Neuronal stem cell (in vitro differentiated cells): ENCODE measurements around the gene TPX2.

ENCODE experiments used
- DNase-seq: peaks from one replicate; pipeline ENCODE4 v3.0.0-alpha.2; 2013; ENCODE audit warnings: low spot score
- H2AFZ ChIP-seq: one replicate; pipeline ENCODE4 v1.6.1; 2013; ENCODE audit warnings: mild to moderate bottlenecking, low read length, inconsistent platforms
- H2AK5ac ChIP-seq: 2 replicates; pipeline ENCODE4 v1.6.1; 2013; ENCODE audit warnings: low read depth, mild to moderate bottlenecking, inconsistent platforms, low read length, moderate library complexity, mixed read lengths
- H2BK120ac ChIP-seq: 2 replicates; pipeline ENCODE4 v1.6.1; 2013; ENCODE audit warnings: low read depth, mild to moderate bottlenecking, inconsistent platforms, low read length, moderate library complexity, mixed read lengths
- H2BK12ac ChIP-seq: one replicate; pipeline ENCODE4 v1.6.1; 2013; ENCODE audit warnings: low read length, inconsistent platforms
- H2BK15ac ChIP-seq: 2 replicates; pipeline ENCODE4 v1.6.1; 2013; ENCODE audit warnings: mild to moderate bottlenecking, low read length, inconsistent platforms, mixed read lengths
- H2BK5ac ChIP-seq: one replicate; pipeline ENCODE4 v1.6.1; 2013; ENCODE audit warnings: inconsistent platforms, mild to moderate bottlenecking, low read length, moderate library complexity
- H3K14ac ChIP-seq: one replicate; pipeline ENCODE4 v1.6.1; 2013; ENCODE audit warnings: low read length, inconsistent platforms
- H3K18ac ChIP-seq: 2 replicates; pipeline ENCODE4 v1.6.1; 2013; ENCODE audit warnings: low read length, inconsistent platforms
- H3K23ac ChIP-seq: 2 replicates; pipeline ENCODE4 v1.6.1; 2013; ENCODE audit warnings: low read depth, mild to moderate bottlenecking, mixed read lengths, low read length, inconsistent platforms; ENCODE audit not compliant: poor library complexity
- H3K27ac ChIP-seq: replicated peaks from 3 replicates; pipeline ENCODE4 v1.5.1; 2013; ENCODE audit warnings: low read length, inconsistent platforms
- H3K27me3 ChIP-seq, 3 experiments: 2 replicates each; pipeline ENCODE4 v1.6.1; 2013; ENCODE audit warnings: low read length in 3 of 3, mild to moderate bottlenecking in 2 of 3, inconsistent platforms in 1 of 3, low read depth in 1 of 3, mixed read lengths in 1 of 3, moderate library complexity in 1 of 3; ENCODE audit not compliant: control insufficient read depth in 3 of 3, insufficient read depth in 3 of 3
- H3K36me3 ChIP-seq, 2 donors: replicated peaks in 1 of 2; 2 replicates each; pipeline ENCODE4 v1.6.1; 2013; ENCODE audit warnings: low read length in 2 of 2; ENCODE audit not compliant: control insufficient read depth in 2 of 2, insufficient read depth in 2 of 2
- H3K4ac ChIP-seq: 2 replicates; pipeline ENCODE4 v1.6.1; 2013; ENCODE audit warnings: inconsistent platforms, mild to moderate bottlenecking, low read length, moderate library complexity
- H3K4me1 ChIP-seq, 2 donors: 1 replicate in 1 of 2; 2 replicates in 1 of 2; pipeline ENCODE4 v1.6.1; 2013; ENCODE audit warnings: low read length in 2 of 2, low read depth in 1 of 2; ENCODE audit not compliant: control insufficient read depth in 2 of 2, insufficient read depth in 1 of 2
- H3K4me2 ChIP-seq: one replicate; pipeline ENCODE4 v1.6.1; 2013; ENCODE audit warnings: mild to moderate bottlenecking, low read length, inconsistent platforms; ENCODE audit not compliant: insufficient read depth, poor library complexity, severe bottlenecking
- H3K4me3 ChIP-seq, 2 donors: 2 replicates each; pipeline ENCODE4 v1.5.1; 2013; ENCODE audit warnings: low read length in 2 of 2, mild to moderate bottlenecking in 2 of 2, inconsistent platforms in 1 of 2, moderate library complexity in 1 of 2
- H3K79me1 ChIP-seq: one replicate; pipeline ENCODE4 v1.6.1; 2013; ENCODE audit warnings: low read depth, mild to moderate bottlenecking, inconsistent platforms, low read length, moderate library complexity
- H3K9ac ChIP-seq: one replicate; pipeline ENCODE4 v1.6.1; 2013; ENCODE audit warnings: mild to moderate bottlenecking, low read depth, low read length, inconsistent platforms; ENCODE audit not compliant: poor library complexity
- H3K9me3 ChIP-seq, 2 donors: replicated peaks in 1 of 2; 2 replicates each; pipeline versions ENCODE3 to v1.6.1; 2013; ENCODE audit warnings: low read length in 2 of 2, mild to moderate bottlenecking in 2 of 2, inconsistent platforms in 1 of 2, low read depth in 1 of 2, mixed read lengths in 1 of 2, moderate library complexity in 1 of 2; ENCODE audit not compliant: control insufficient read depth in 2 of 2, insufficient read depth in 1 of 2
- H4K8ac ChIP-seq: one replicate; pipeline ENCODE4 v1.6.1; 2013; ENCODE audit warnings: low read depth, mild to moderate bottlenecking, inconsistent platforms, low read length, moderate library complexity
- H4K91ac ChIP-seq: one replicate; pipeline ENCODE4 v1.6.1; 2013; ENCODE audit warnings: low read length, low read depth, mild to moderate bottlenecking, inconsistent platforms; ENCODE audit not compliant: poor library complexity
- WGBS, 2 donors: extraction: QIAGEN DNeasy Blood & Tissue Kit; methylation state at CpG; one replicate each; pipeline ENCODE4 v1.1.7; 2013; ENCODE audit warnings: missing lambda C conversion rate in 2 of 2, mixed read lengths in 1 of 2; ENCODE audit not compliant: insufficient read length in 2 of 2, insufficient replicate concordance in 1 of 2; ENCODE audit errors: extremely low coverage in 2 of 2; 5-methylcytosine and 5-hydroxymethylcytosine counted together

The TPX2 gene

DNA sequence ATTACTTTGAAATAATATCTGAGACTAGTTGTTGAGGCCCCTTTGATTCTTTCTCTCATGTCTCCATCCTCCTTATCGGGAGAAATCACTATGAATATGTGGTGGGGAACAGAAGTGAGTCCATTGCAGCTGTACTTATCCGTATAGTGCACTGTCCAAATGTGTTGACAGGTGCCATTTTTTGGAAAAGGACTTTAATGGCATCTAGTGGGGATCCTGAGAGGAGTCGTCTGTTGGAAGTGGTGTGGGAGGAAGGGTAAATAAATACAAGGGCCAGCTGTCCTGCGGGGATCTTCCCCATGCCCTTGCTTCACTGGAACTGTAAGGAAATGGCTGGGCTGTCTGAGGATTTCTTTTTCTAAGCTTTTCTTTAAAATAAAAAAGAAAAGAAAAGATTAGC lies 19.4 kb downstream of the TPX2 start:
- Histone ChIP-seq H3K27ac (no peak overlapping the region), H3K9ac (no peak overlapping the region), H3K14ac (no peak overlapping the region), H2AK5ac (no peak overlapping the region), H2BK5ac (no peak overlapping the region), H3K4me1 (no peaks in the 10 kb centered on the region), H4K91ac (no peak overlapping the region), H3K27me3 (no peaks in the 10 kb centered on the region), H3K4ac (no peak overlapping the region), H3K79me1 (no peaks in the 10 kb centered on the region), H2BK12ac (no peak overlapping the region), H3K9me3 (no peaks in the 10 kb centered on the region), H3K23ac (no peak overlapping the region), H2BK15ac (no peak overlapping the region), H2AFZ (no peak overlapping the region), H4K8ac (no peak overlapping the region), H3K36me3 (peaks cover 11 to 94% of the 10 kb centered on the region in 2 donors), H2BK120ac (no peak overlapping the region), H3K4me2 (no peak overlapping the region), H3K18ac (no peak overlapping the region), H3K4me3 (no peak overlapping the region)
- WGBS, 2 donors = no CpG with 5 or more reads among the region's 4 CpGs
- no peak for DNase-seq

DNA sequence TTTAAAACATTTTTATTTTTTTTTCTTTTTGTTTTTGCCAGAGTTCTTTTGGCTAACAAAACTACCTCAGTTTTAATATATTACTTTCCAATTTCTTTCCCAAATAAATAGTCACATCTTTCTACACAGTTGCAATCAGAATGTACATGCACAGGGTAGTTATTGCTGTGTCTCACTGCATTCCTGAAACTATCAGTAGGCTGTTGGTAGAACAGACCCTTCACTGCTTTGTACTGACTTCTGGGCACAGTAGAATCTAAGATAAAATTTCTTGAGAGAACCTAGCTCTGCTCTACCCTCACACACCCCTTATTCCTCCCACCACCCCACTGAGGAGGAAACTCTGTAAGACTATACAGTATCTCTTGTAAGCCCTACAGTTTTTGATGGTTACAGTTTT lies 19.9 kb downstream of the TPX2 start:
- no peak overlapping the region for H3K14ac ChIP-seq
- no peak overlapping the region for H3K23ac ChIP-seq
- no peak overlapping the region for H3K27ac ChIP-seq
- H3K4me2 ChIP-seq = no peak overlapping the region
- H3K9me3 ChIP-seq = no peaks in the 10 kb centered on the region
- H2BK5ac ChIP-seq = no peak overlapping the region
- H2AFZ ChIP-seq = no peak overlapping the region
- peaks cover 12 to 93% of the 10 kb centered on the region in 2 donors for H3K36me3 ChIP-seq
- no peak overlapping the region for H2BK120ac ChIP-seq
- H4K91ac ChIP-seq = no peak overlapping the region
- no peak overlapping the region for H4K8ac ChIP-seq
- no peaks in the 10 kb centered on the region for H3K79me1 ChIP-seq
- H3K4me3 ChIP-seq = no peak overlapping the region
- H3K4ac ChIP-seq = no peak overlapping the region
- no peaks in the 10 kb centered on the region for H3K27me3 ChIP-seq
- H2BK12ac ChIP-seq = no peak overlapping the region
- H3K18ac ChIP-seq = no peak overlapping the region
- H2BK15ac ChIP-seq = no peak overlapping the region
- H2AK5ac ChIP-seq = no peak overlapping the region
- DNase-seq = no peak
- H3K4me1 ChIP-seq = no peaks in the 10 kb centered on the region
- no peak overlapping the region for H3K9ac ChIP-seq

DNA sequence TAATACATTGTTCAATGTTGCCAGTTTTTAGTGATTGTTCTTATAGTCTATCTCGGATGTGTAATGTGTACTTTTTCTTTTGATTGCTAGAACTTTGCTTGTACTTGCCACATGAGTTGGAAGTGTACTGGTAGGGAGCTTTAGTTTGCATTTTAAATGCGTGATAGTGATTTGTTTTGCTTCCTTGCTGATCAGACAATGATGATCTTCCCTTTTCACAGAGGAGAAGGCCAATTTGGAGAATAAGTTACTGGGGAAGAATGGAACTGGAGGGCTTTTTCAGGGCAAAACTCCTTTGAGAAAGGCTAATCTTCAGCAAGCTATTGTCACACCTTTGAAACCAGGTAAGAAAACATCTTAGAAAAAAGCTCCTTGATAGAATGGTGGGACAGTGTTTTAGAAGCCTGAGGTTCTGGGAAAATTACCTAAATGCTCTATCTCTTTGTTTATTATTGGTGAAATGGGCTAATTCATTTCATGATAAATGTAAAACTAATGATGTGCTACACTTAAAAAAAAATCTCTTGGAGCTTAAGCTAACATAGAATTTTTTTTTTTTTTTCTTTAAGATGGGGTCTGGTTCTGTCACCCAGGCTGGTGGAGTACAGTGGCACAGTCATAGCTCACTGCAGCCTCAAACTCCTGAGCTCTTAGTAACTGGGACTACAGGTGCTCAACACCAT lies 20.9 kb downstream of the TPX2 start:
- no peak for DNase-seq
- Histone ChIP-seq H3K4ac (no peak overlapping the region), H3K23ac (no peak overlapping the region), H3K4me3 (no peak overlapping the region), H3K9ac (no peak overlapping the region), H3K4me1 (no peaks in the 10 kb centered on the region), H2BK12ac (no peak overlapping the region), H2BK5ac (no peak overlapping the region), H3K79me1 (no peaks in the 10 kb centered on the region), H2BK15ac (no peak overlapping the region), H3K27ac (no peak overlapping the region), H2BK120ac (no peak overlapping the region), H3K9me3 (no peaks in the 10 kb centered on the region), H4K8ac (no peak overlapping the region), H3K27me3 (no peaks in the 10 kb centered on the region), H4K91ac (no peak overlapping the region), H3K14ac (no peak overlapping the region), H3K4me2 (no peak overlapping the region), H2AK5ac (no peak overlapping the region), H3K36me3 (peaks cover 11 to 93% of the 10 kb centered on the region in 2 donors), H3K18ac (no peak overlapping the region), H2AFZ (no peak overlapping the region)
- WGBS, 2 donors = no CpG with 5 or more reads among the region's 2 CpGs

GRCh38 chr20:31760519-31761240 lies 21.6 kb downstream of the TPX2 start:
- no peak overlapping the region for H3K9ac ChIP-seq
- H3K27ac ChIP-seq = no peak overlapping the region
- no peak overlapping the region for H3K4me3 ChIP-seq
- no peak overlapping the region for H2BK15ac ChIP-seq
- no peak overlapping the region for H3K4ac ChIP-seq
- DNase-seq = no peak
- no peak overlapping the region for H2BK5ac ChIP-seq
- WGBS, 2 donors = no CpG with 5 or more reads among the region's 6 CpGs
- no peak overlapping the region for H2AK5ac ChIP-seq
- H2BK120ac ChIP-seq = no peak overlapping the region
- no peaks in the 10 kb centered on the region for H3K9me3 ChIP-seq
- H3K79me1 ChIP-seq = no peaks in the 10 kb centered on the region
- H3K23ac ChIP-seq = no peak overlapping the region
- H2BK12ac ChIP-seq = no peak overlapping the region
- no peak overlapping the region for H3K14ac ChIP-seq
- no peak overlapping the region for H3K4me2 ChIP-seq
- no peak overlapping the region for H2AFZ ChIP-seq
- H3K36me3 ChIP-seq = peaks cover 11 to 95% of the 10 kb centered on the region in 2 donors
- H4K91ac ChIP-seq = no peak overlapping the region
- no peak overlapping the region for H3K18ac ChIP-seq
- no peaks in the 10 kb centered on the region for H3K27me3 ChIP-seq
- H3K4me1 ChIP-seq = no peaks in the 10 kb centered on the region
- no peak overlapping the region for H4K8ac ChIP-seq
